CD4-positive, alpha-beta T cell treated with Interferon gamma for 1 hour (primary cell): ENCODE results near the gene BEST4.
"Not testable (repeated sequence)": the region's sequence is repeated elsewhere in the genome, so short reads cannot be mapped to it uniquely, and the experiment has no call there.

Source experiments
- DNase-seq: peaks from one replicate; pipeline ENCODE4 v3.0.0-alpha.2; 2020

Gene BEST4

DNA sequence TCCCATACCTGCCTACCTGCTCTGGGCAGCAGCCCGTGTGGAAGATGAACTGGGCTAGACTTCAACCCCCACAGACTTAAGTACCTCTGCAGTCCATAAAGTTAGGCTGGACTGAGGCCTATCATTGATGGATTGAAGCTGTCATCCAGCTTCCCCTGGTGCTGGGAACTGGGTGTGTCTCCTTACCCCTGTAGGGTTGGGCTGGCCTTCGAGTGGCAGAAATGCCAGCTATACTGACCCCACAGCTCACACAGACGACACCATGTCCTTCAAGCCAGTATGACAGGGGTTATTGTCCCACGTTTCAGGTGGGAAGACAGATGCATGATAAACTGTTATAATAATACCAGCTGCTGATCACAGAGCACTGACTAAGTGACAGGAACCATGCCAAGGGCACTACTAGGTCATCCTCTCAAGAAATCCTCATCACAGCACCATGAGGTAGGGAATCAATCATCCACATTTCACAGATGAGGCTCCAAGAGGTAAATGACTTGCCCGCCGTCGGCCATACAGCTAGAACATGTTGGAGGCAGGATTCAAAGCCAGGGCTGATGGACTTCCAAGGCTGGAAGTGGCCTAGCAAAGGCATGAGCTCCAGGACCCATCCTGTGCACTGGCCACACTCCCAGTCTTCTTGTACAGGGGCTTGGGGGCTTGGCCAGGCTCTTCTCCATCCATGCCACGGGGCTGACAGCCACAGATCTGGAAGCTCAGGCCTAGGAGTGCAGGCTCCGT lies at the start of gene BEST4:
Gene BEST4, minus strand, starts transcription at position 51 of the 741 bp plus-strand sequence. CDS start 465 bp downstream, outside the sequence.
- DNase-seq: no peak

DNA sequence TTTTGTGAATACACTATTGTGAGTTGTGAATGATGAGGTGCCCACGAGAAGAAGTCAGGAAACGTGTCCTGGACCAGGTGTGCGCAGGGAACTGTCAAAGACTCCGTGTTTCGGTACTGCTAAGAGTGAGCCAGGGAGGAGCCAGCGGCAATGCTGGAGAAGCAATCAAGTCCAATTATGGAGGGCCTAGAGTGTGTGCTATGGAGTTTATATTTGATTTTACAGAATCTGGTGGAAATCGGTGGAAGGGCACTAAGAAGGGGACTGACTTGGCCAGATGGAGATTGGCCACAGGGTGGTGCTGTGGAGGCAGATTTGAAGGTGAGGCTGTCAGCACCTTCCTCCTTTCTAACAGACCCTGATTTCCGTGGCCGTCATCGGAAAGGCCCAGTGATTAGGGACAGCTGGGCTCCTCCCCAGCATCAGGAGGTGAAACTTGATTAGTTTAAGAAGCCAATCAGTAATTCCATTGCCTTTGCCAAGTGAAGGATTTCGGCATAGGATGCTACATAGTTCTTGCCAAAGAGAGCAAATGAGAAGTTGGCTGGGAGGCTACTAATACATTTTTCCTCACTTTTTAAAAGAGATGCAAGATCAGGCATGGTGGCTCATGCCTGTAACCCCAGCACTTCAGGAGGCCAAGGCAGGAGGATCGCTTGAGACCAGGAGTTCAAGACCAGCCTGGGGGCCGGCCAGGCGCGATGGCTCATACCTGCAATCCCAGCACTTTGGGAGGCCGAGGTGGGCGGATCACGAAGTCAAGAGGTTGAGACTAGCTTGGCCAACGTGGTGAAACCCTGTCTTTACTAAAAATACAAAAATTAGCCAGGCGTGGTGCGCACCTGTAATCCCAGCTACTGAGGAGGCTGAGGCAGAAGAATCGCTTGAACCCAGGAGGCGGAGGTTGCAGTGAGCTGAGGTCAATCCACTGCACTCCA lies 48.0 kb upstream of the BEST4 start:
- DNase-seq: peak; percentile 83

DNA sequence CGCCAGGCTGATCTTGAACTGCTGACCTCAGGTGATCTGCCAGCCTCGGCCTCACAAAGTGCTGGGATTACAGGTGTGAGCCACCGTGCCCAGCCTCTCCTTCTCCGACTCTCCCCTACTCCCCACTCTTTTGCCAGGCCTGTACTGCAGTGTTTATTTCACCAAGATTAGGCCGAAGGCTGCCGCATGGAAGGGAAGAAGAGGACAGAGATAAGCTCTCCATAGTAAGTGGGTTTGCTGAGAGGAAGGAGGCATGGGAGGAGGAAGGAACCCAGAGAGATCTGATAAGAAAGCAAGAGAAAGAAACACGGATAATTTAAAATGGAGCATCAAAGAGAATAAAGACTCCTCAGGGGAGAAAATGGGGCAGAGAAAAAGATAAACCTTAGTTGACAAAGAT lies 46.4 kb upstream of the BEST4 start:
- no peak for DNase-seq

DNA sequence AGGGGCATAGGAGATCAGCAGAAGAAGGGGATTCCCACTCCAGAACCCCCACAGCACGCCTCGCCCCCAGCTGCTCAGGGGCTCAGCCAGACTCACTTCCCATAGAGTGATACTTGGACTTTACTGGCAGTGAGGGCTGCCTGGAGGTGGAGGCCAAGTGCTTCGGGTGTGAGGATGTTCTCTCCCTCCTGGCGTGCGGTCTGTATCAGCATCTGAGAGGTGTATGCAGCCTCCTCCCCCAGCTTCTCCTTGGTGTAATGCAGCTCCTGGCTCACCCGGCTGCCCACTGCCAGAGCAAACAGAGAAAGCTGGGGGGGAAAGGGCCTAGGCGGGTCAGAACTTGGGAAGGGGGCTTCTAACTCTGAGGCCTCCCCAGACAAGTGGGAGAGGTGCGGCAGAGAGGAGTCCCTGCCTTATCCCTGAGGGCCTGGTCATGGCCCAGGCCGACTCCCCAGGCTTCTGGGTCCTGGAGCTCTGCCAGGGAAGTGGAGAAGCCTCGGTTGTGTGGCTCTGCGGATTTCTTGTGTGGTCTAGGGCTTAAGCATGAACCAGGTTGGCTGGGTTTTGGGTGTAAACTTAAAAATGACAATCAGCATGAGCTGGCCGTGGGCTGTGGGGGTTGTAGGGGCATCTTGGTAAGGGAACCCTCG lies 44.2 kb upstream of the BEST4 start:
- DNase-seq: no peak

GRCh38 chr1:44831516-44831915 lies 43.5 kb upstream of the BEST4 start:
- DNase-seq: no peak

- no peak for DNase-seq
These were observed 42.9 kb upstream of the BEST4 start for GRCh38 chr1:44830900-44831304.

DNA sequence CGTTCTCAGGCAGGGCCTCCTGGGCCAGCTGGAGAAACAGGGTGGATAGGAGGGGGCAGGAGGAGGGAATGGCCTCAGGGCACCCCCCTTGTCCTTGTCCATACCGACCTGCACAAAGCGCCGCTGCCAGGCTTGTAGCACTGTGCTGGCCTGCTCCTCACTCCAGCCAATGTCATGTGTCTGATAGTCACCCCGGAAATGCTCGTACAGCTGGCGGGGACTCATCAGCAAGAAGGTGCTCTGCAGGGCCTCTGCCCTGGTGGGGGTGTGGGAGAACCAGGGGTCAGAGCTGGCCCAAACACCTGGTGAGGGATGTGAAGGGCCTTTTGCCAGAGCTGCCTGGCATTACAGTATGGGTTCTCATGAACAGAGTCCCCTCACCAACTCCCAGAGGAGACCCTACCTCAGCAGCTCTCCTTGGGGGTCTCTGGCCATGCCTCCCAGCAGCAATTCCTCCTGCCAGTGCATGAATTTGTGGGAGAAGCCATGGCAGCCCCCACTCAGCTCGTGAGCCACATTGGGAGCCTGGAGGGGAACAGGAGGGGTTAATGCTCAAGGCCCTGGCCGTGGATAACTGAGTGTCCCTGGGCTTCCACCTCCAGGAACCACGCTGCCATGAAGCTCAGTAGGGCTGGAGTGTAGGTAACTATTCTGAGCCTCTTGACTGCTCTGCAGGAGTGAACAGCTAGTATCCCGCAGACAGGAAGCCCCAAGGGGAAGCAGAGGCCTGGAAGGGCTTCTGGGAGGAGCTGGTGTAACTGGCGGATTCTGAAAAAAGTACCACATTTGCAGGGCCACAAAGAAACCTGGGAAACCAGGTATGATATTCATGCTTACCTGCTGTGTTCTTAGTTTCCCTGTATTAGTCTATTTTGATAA lies 41.8 kb upstream of the BEST4 start:
- no peak for DNase-seq

DNA sequence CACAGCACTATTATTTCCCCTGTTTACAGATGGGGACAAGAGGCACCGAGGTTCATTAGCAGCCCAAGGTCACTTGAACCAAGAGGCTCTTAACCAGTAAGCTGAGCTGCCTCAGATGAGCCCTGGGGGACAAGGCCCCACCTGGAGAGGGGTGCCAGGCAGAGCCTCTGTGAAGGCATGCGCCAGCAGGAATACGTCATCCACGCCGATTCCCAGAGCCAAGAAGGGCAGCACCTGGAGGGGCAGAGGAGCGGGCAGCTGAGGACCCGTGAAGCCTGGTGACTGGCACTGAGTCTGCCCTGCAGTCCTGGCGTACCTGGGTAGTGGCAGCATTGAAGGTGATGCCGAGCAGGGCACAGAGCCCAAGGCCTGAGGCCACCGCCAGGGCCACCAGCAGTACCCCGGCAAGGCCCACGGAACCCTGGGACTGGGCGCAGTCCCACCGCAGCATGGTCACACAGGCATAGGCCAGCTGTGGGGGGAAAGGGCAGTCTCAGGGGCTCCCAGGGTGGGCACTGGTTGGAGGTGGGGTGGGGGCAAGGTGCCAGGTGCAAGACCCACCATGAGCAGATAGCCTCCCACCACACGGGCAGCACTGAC lies 41.0 kb upstream of the BEST4 start:
- no peak for DNase-seq

GRCh38 chr1:44828003-44828651 lies 40.2 kb upstream of the BEST4 start:
- DNase-seq: no peak

DNA sequence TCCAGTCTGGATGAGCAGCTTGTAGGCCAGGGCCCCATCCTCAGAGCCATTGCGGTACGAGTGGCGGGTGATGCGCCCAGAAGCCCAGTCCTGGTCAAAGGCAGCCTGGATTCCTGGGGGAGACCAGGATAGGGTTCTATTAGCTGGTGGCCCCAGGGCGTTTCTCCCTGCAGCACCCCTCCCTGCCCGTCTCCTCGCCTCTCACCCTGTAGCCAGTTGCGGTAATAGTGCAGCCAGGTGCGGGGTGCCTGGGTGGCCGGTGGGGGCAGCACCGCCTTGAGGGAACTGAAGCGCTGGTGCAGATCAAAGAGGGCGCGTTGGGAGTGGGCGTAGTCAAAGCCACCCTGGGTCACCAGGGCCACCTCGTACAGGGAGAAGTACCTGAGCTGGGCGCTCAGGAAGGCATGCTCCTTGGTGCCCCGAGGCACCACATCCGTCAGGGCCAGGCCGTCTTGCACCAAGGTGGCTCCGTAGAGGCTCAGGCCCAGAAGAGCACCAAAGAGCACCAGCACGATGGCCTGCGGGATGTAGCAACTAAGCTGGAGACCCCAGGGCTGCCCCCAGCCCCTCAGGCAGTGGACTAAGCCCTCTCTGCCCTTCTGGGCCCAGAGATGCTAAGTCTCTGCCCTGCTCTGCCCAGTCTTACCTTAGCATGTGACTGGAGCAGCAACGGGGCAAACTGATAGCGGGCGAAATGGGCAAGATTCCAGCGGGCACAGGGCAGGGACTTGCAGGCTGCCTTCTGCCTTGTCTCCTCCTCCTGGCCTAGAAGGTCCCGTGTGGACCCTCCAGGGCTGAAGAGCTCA lies 39.4 kb upstream of the BEST4 start:
- DNase-seq: no peak

- DNase-seq: peak; percentile 60
These were observed 38.6 kb upstream of the BEST4 start for GRCh38 chr1:44826375-44827196.

- not testable (repeated sequence) for DNase-seq
These were observed 36.4 kb upstream of the BEST4 start for GRCh38 chr1:44824392-44824791.

GRCh38 chr1:44822981-44823451 lies 35.0 kb upstream of the BEST4 start:
- no peak for DNase-seq

GRCh38 chr1:44822131-44822701 lies 34.2 kb upstream of the BEST4 start:
- no peak for DNase-seq

DNA sequence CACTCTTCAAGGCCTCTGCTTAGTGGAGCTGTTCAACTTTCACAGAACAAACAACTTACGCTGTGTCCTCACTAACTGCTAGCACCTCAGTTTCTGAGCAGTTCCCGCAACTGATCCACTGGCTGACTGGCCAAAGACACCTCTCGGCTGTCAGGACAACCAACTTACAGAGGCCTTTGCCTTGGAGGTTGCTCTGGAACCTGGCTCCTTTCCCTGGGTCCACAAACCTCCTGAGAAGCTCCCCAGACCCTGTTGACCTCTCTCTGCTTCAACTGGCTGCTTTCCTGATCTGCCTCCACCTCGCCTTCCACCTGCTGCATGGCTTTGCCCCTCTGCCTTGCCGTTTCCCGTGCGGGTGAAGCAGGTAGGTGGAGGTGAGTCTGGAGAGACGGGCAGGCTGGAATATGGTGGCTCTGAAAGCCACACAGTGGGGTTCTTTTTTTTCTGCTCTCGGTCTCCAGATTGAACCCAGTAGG lies 33.3 kb upstream of the BEST4 start:
- DNase-seq: no peak

DNA sequence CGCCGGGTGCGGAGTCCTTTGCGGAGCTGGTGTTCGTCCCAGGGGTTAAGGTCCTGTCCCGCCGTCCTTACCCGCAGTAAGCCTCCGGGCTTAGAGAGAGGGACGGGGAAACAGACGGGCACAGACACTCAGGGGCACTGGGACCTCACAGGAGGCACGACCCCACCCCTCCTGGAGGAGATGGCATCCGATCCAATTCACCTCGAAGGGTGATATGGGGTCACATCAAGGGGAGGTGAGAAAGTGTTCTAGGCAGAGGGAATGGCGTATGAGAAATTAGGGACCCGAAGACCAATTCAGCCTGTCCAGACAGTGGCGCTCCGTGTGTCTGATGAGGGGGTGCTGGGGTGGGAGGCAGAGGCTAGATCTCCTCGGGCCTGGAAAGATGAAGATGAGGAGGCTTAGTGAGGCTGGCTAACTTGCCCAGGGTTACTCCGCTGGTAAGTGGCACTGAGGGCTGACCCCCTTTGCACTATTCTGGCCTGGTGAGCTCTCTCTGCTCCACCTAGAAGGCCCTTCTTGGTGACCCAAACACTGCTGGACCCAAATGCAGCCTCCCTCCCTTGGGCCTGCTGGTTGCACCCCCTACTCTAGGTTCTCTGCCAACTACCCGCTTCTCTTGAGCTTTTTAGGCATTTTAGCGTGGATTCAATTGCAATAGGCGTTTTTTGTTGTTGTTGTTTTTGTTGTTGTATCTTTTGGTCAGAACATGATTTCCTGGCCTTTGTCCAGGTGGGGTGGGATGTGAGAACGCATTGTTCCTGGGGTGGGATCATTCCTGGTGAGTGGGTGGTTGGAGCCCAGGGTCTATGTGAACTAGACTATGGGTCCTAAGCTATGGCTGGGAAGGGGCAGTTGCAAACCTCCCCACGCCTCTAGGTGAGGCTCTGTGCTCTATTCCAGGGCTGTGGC lies 32.6 kb upstream of the BEST4 start:
- no peak for DNase-seq

DNA sequence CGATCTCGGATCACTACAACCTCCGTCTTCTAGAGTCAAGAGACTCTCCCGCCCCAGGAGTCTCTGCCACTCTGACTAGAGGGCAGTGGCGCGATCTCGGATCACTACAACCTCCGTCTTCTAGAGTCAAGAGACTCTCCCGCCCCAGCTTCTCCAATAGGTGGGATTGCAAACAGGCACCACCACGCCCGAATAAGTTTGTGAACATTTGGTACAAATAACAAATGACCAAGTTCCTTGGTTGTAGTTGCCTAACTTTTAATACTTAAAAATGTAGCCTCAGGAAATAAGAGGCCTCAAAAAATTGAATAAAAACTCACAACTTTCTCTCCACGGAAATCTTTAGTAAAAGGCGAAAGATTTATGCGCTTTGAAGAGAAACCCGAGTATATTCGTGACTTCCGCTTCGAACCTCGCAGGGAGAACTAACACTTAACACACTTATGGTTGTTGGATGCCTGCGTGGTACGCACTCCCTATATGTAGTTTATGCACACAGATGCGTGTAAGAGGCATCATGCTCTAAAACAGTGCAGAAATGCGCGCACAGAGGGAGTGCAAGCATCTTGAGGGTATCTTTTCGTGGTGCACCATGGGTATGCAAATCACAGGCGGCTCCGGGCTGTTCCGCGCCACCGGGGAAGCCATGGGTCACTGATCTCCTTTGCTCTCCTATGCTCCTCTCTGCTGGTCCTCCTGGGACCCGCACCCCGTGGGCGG lies 31.8 kb upstream of the BEST4 start:
- peak; percentile 90 for DNase-seq
